Stimulated activated CD8-positive, alpha-beta memory T cell treated with anti-CD3 and anti-CD28 coated beads, Interleukin-7, amount 100 ng/mL, for 24 hours (primary cell): ENCODE results near the gene WTAP.
"Not testable (repeated sequence)": the region's sequence is repeated elsewhere in the genome, so short reads cannot be mapped to it uniquely, and the experiment has no call there.

Source experiments
- DNase-seq: peaks from one replicate; pipeline ENCODE4 v3.0.0-alpha.2; 2020; ENCODE audit warnings: low read depth

The WTAP gene

GRCh38 chr6:159729598-159730331 is 2.5 kb downstream of the WTAP start:
- DNase-seq = no peak

- no peak for DNase-seq
Observed at GRCh38 chr6:159730332-159730676, 3.0 kb downstream of the WTAP start.

GRCh38 chr6:159732550-159732949 is 5.2 kb downstream of the WTAP start:
- not testable (repeated sequence) for DNase-seq

GRCh38 chr6:159733395-159733794 is 6.1 kb downstream of the WTAP start:
- not testable (repeated sequence) for DNase-seq

- no peak for DNase-seq
Observed at GRCh38 chr6:159736908-159737307, 9.6 kb downstream of the WTAP start.

- no peak for DNase-seq
Observed at GRCh38 chr6:159739341-159739740, 12.0 kb downstream of the WTAP start.

- no peak for DNase-seq
Observed at GRCh38 chr6:159742165-159742564, 14.9 kb downstream of the WTAP start.

- DNase-seq = no peak
Observed at GRCh38 chr6:159745081-159745480, 17.8 kb downstream of the WTAP start.

GRCh38 chr6:159746759-159747158 is 19.5 kb downstream of the WTAP start:
- no peak for DNase-seq

GRCh38 chr6:159748127-159748526 is 20.8 kb downstream of the WTAP start:
- not testable (repeated sequence) for DNase-seq

- DNase-seq = no peak
Observed at GRCh38 chr6:159751448-159751847, 24.1 kb downstream of the WTAP start.

- no peak for DNase-seq
Observed at GRCh38 chr6:159753081-159753872, 26.0 kb downstream of the WTAP start.

GRCh38 chr6:159754401-159754800 is 27.1 kb downstream of the WTAP start:
- no peak for DNase-seq

GRCh38 chr6:159754959-159755914 is 27.9 kb downstream of the WTAP start:
- DNase-seq = no peak

GRCh38 chr6:159756508-159756907 is 29.2 kb downstream of the WTAP start:
- no peak for DNase-seq

- no peak for DNase-seq
Observed at GRCh38 chr6:159758031-159759001, 31.0 kb downstream of the WTAP start.

- DNase-seq = no peak
Observed at GRCh38 chr6:159759645-159760044, 32.3 kb downstream of the WTAP start.

- no peak for DNase-seq
Observed at GRCh38 chr6:159760602-159761057, 33.3 kb downstream of the WTAP start.

- no peak for DNase-seq
Observed at GRCh38 chr6:159761129-159761872, 34.0 kb downstream of the WTAP start.
